Activated CD8-positive, alpha-beta memory T cell treated with anti-CD3 and anti-CD28 coated beads, Interleukin-2, amount 50 U/mL, for 48 hours (primary cell): ENCODE measurements around the gene VSIG8.

ENCODE experiments used
- DNase-seq: peaks from one replicate; pipeline ENCODE4 v3.0.0-alpha.2; 2020

The VSIG8 gene

DNA sequence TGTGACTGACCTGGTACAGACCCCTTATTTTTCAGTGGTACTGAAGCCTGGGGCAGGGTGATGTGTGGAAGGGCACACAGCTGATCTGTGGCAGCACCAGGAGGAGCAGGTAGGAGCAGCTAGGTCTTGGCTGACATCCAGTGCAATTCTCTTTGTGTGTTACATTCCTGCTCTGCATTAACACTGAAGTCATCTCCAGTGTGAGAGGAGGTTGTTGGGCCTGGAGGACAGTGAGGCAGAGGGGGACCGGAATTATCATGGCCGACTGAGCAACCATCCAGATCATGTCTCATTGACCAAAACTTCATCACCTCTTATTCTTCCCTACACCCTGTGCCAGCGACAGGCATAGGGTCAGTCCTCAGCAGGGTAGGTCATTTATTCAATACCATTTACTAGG, 34.3 kb downstream of the VSIG8 start:
- no peak for DNase-seq

DNA sequence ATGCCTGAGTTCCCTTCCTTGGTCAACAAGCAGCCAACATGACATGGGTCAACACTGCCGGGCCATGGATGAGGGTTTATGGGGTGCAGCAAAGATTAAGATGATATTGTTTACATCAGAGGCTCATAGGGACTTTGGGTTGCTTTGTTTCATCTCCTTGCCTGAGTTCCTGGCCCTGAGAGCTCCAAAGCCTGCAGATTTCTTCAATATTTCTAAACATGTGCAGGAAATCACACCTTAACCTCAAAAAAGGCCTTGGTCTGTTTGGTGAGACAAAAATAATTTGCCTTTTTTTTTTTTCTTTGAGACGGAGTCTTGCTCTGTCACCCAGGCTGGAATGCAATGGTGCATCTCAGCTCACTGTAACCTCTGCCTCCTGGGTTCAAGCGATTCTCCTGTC, 34.9 kb downstream of the VSIG8 start:
- DNase-seq: no peak

DNA sequence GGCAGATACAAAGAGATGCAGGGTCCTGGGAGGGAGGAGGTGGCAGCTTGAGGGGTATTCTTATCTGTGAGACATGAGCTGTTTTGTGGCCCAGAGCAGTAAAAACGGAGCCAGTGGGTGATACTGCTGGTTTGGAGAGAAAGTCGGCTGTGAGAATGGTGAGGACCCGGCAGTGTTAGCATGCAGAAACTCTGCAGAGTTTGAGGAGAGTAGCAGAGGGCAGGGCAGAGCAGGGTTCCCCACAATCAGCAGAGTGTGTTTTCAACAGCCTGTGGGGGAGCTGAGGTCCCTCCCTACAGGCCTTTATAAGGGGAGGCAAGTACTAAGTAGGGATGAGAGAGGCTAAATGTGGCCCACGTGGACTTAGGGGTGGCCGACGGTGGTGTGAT, 35.4 kb downstream of the VSIG8 start:
- no peak for DNase-seq

DNA sequence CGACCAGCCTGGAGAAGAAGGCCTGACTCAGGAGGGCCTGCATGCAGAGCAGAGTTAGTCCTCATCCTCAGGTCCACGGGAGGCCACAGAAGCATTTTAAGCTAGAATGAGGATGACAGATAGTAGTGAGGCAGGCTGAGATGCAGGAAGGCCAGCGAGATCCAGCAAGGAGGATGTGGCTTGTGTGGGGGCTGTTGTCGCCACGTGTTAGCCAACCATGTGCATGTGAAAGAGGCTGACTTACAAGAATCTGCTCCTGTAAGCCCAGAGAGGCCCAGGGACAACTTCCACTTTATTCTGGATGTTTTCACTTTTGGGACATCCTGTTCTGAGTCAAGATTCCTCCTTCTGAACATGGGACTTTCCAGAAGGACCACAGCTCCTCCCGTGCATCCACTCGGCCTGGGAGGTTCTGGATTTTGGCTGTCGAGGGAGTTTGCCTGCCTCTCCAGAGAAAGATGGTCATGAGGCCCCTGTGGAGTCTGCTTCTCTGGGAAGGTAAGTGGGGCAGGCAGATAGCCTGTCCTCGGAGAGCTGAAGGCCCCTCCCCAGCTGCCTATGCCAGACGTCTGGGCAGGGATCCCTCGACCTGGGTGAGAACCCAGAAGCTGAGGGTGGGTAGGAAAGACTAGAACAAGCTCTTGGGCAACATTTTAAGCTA, 35.9 kb downstream of the VSIG8 start, which contains the start of gene SLAMF8:
Gene SLAMF8 (plus strand): TSS at position 433 of the 661 bp plus-strand sequence. CDS start 26 bp downstream, at position 459.
- peak; percentile 73 for DNase-seq

DNA sequence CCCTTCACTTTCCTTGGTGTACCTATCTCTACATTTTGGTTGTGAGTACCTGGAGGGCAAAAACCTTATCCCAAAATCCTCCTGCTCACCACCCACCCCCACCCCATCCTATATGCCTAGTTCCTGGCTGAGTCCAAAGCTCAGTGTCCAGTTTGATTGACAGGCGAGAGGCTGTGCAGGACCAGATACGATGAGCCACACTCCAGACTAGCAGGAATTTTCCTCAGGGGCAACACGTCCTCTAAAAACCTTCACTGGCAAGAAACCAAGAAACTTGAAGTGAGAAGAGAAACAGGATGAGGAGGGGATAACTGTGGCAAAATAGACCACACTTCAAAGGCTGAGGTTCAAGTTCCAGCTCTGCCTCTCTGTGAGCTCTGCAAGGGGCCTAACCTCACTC, 36.9 kb downstream of the VSIG8 start:
- no peak for DNase-seq

DNA sequence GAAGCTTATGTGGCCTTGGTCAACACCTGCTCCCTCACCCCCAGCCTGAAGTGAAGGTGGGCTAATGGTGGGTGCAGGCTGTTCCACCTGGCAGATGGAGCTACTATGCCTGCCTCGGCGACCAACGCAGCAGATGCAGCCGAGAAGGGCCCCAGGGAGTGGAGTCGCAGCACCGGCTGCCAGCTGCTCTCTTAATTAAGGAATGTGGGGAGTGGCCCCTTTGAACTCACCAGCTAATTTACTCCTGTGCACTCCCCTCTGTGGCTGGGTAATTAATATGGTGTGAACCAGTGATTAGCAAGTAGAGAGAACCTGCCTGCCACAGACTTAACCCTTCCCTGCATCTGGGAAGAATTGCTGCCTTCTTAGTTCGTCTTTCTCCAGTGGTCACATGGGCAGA, 39.1 kb downstream of the VSIG8 start:
- no peak for DNase-seq

DNA sequence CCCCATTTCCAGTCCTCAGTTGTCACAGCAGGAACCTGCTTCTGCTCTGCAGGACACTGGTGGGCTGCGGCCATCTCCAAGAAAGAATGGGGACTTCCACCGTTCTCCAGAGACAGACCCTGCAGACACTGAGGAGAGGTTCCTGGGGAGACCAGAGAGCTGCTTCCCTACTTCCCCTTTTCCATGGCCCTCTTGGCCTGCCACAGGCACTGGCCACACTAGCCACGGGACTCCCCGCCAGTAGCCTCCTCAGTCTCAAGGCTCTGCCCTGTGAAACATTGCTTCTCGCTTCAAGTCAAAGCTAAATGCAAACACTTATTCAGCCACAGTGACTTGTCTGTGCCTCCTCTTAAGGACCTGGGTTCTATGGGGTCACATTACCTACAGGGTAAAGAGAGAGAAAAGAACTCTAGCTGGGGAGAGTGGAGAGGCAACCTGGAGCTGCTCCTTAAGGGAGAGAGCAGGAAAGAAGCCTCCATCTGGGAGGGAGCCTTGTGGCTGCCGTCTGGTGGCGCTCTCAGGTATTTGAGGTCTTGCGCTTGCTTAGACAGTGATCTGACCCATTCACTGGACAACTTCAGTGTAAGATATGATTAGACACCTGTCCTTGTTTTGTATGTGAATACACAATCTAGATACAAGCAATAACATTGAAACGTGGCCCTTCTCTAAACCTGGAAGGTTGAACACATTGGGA, 41.1 kb downstream of the VSIG8 start:
- DNase-seq: no peak

DNA sequence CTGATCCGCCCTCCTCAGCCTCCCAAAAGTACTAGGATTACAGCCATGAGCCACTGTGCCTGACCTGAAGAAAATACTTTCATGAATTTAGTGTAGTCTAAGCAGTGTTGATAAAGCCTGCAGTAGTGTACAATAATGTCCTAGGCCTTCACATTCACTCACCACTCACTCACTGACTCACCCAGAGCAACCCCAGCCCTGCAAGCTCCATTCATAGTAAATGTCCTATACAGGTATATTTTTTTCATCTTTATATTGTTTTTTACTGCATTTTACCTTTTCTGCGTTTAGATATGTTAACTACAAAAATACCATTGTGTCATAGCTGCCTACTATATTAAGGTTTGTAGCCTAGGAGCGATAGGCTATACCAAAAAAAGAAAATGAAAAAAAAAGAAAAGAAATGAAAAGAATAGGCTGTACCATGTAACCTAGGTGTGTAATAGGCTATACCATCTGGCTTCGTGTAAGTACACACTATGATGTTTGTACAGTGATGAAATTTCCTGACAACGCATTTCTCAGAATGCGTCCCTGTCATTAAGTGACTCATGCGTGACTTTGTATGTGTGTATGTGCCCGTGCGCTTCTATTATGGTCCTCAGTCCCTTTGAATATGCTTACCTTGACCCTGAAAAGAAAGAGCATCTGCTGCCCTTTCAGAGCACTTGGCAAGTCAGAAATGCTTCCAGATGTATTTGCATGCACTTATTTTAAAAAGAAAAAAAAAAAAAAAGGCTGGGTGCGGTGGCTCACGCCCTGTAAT, 45.0 kb downstream of the VSIG8 start:
- no peak for DNase-seq

DNA sequence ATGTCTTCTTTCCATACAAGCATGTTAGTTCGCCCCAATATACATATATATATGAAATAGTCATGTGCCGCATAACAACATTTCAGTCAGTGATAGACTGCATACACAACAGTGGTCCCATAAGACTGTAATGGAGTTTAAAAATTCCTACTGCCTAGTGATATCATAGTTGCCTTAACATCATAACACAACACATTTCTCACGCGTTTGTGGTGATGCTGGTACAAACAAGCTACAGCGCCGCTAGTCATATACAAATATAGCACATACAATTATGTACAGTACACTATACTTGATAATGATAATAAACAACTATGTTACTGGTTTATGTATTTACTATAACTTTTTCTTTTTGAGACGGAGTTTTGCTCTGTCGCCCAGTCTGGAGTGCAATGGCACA, 46.5 kb downstream of the VSIG8 start:
- no peak for DNase-seq

DNA sequence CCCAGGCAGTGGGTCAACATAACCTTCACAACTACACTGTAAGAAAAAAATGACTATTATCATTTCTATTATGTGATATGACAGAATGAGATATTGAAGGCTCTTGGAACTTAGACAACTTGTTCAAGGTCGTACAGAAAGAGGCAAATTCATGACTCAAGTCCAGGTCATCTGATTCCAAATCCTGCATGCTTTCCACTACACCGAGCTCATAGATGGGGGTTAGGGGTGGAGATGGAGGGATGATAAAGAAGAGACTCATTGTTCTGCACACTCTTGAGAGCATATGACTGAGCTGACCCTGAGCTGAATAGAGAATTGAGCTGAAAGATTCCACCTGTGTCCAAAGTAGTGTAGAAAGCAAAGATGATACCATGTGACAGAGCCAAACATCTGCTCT, 57.5 kb downstream of the VSIG8 start:
- DNase-seq: no peak
